H1 (cell line): ENCODE results near the gene KCTD11. TPM values are rescaled to one million over a fixed set of nuclear protein-coding genes. Genes with fewer than 3 reads are reported as not detected.

ENCODE experiments used
- CTCF ChIA-PET: fragments of 300-600 bp; sonication (Branson Sonifier 250); formaldehyde crosslinking; loops from one replicate; lab custom pipeline; 2021; ENCODE audit not compliant: partially characterized antibody; lab: Charles Lee
- POLR2A ChIA-PET: fragments of 300-600 bp; sonication (Branson Sonifier 250); formaldehyde crosslinking; loops from one replicate; lab custom pipeline; 2021; ENCODE audit warnings: inconsistent platforms; ENCODE audit not compliant: partially characterized antibody; lab: Charles Lee
- DNase-seq, 2 experiments: peaks; one replicate each; pipeline versions ENCODE4 v3.0.0 to v3.0.0-alpha.2; 2010 to 2022; ENCODE audit warnings: low spot score in 2 of 2, low read depth in 1 of 2, mixed read lengths in 1 of 2
- FAIRE-seq: peaks from 2 replicates; lab custom pipeline; 2011; peaks lifted over from hg19 to GRCh38; lab: Jason Lieb, UNC
- H2AFZ ChIP-seq: 2 replicates; pipeline ENCODE4 v1.8.1; 2012; ENCODE audit warnings: low read length, inconsistent platforms
- H2AK5ac ChIP-seq: 2 replicates; pipeline ENCODE4 v1.6.1; 2013; ENCODE audit warnings: low read depth, low read length
- H2BK120ac ChIP-seq: replicated peaks from 2 replicates; pipeline ENCODE3; 2013; ENCODE audit warnings: low read depth, low read length, inconsistent platforms
- H2BK12ac ChIP-seq: 2 replicates; pipeline ENCODE4 v1.6.1; 2013; ENCODE audit warnings: low read depth, low read length
- H2BK15ac ChIP-seq: 2 replicates; pipeline ENCODE4 v1.6.1; 2013; ENCODE audit warnings: low read length
- H2BK20ac ChIP-seq: 2 replicates; pipeline ENCODE4 v1.6.1; 2013; ENCODE audit warnings: low read length
- H2BK5ac ChIP-seq: 2 replicates; pipeline ENCODE4 v1.6.1; 2013; ENCODE audit warnings: low read depth, low read length
- H3K14ac ChIP-seq: 2 replicates; pipeline ENCODE4 v1.6.1; 2013; ENCODE audit warnings: inconsistent platforms; ENCODE audit not compliant: insufficient read length
- H3K18ac ChIP-seq: 2 replicates; pipeline ENCODE4 v1.6.1; 2013; ENCODE audit warnings: low read length; ENCODE audit errors: extremely low read depth
- H3K23ac ChIP-seq: 2 replicates; pipeline ENCODE4 v1.6.1; 2013; ENCODE audit warnings: inconsistent platforms; ENCODE audit not compliant: insufficient read length
- H3K23me2 ChIP-seq: 2 replicates; pipeline ENCODE4 v1.6.1; 2013; ENCODE audit warnings: low read depth, low read length
- H3K27ac ChIP-seq: 2 replicates; pipeline ENCODE4 v1.6.1; 2011; ENCODE audit warnings: low read depth, low read length, inconsistent platforms
- H3K27me3 ChIP-seq, 4 experiments: replicated peaks in 1 of 4; 1 replicate in 1 of 4; 2 replicates in 3 of 4; pipeline versions ENCODE4 v1.6.1 to v1.8.1; 2011 to 2013; ENCODE audit warnings: low read length in 3 of 4, mild to moderate bottlenecking in 3 of 4, inconsistent platforms in 2 of 4, mixed read lengths in 2 of 4, moderate library complexity in 1 of 4; ENCODE audit not compliant: control insufficient read depth in 3 of 4, insufficient read depth in 3 of 4; ENCODE audit errors: extremely low read depth in 1 of 4
- H3K36me3 ChIP-seq, 4 experiments: 2 replicates each; pipeline versions ENCODE4 v1.6.1 to v1.8.1; 2011 to 2013; ENCODE audit warnings: mild to moderate bottlenecking in 4 of 4, low read length in 3 of 4, moderate library complexity in 2 of 4, control low read depth in 1 of 4, inconsistent platforms in 1 of 4; ENCODE audit not compliant: insufficient read depth in 4 of 4, control insufficient read depth in 2 of 4
- H3K4ac ChIP-seq: replicated peaks from 2 replicates; pipeline ENCODE3; 2013; ENCODE audit warnings: low read length, low read depth, mixed read lengths, inconsistent platforms; ENCODE audit not compliant: insufficient read length
- H3K4me1 ChIP-seq, 4 experiments: replicated peaks in 1 of 4; 1 replicate in 1 of 4; 2 replicates in 3 of 4; pipeline versions ENCODE4 v1.6.1 to v1.8.1; 2011 to 2013; ENCODE audit warnings: low read length in 3 of 4, inconsistent platforms in 2 of 4, mixed read lengths in 1 of 4; ENCODE audit not compliant: insufficient read depth in 4 of 4, control insufficient read depth in 3 of 4
- H3K4me2 ChIP-seq, 2 experiments: 2 replicates each; pipeline versions ENCODE4 v1.6.1 to v1.8.1; 2011 to 2013; ENCODE audit warnings: low read depth in 2 of 2, low read length in 2 of 2, control low read depth in 1 of 2, inconsistent platforms in 1 of 2, mild to moderate bottlenecking in 1 of 2; ENCODE audit not compliant: insufficient read depth in 1 of 2
- H3K4me3 ChIP-seq, 4 experiments: fragments of 200-600, 300-600 bp in 1 of 4; sonication (generic), shearing (Covaris generic), sonication (Bioruptor Twin) in 1 of 4; 2 replicates each; pipeline versions ENCODE4 v1.5.1 to v1.8.1; 2011 to 2016; ENCODE audit warnings: low read length in 4 of 4, low read depth in 3 of 4, control low read depth in 2 of 4, inconsistent platforms in 2 of 4, mild to moderate bottlenecking in 2 of 4, mixed read lengths in 1 of 4, moderate library complexity in 1 of 4; ENCODE audit not compliant: insufficient read depth in 2 of 4; ENCODE audit errors: extremely low read depth in 1 of 4
- H3K56ac ChIP-seq: replicated peaks from 2 replicates; pipeline ENCODE3; 2013; ENCODE audit warnings: low read depth, mild to moderate bottlenecking, mixed read lengths, low read length, inconsistent platforms; ENCODE audit not compliant: insufficient read length
- H3K79me1 ChIP-seq: 2 replicates; pipeline ENCODE4 v1.6.1; 2013; ENCODE audit warnings: low read depth, low read length, control low read depth
- H3K79me2 ChIP-seq, 2 experiments: 2 replicates each; pipeline versions ENCODE4 v1.6.1 to v1.8.1; 2012 to 2013; ENCODE audit warnings: low read length in 2 of 2, mild to moderate bottlenecking in 2 of 2, inconsistent platforms in 1 of 2; ENCODE audit not compliant: insufficient read depth in 2 of 2, control insufficient read depth in 1 of 2
- H3K9ac ChIP-seq, 4 experiments: replicated peaks in 1 of 4; 1 replicate in 1 of 4; 2 replicates in 3 of 4; pipeline versions ENCODE4 v1.6.1 to v1.8.1; 2011 to 2013; ENCODE audit warnings: low read depth in 3 of 4, low read length in 3 of 4, control low read depth in 2 of 4, mild to moderate bottlenecking in 2 of 4, moderate library complexity in 2 of 4, inconsistent platforms in 1 of 4; ENCODE audit errors: extremely low read depth in 1 of 4
- H3K9me3 ChIP-seq, 2 experiments: 2 replicates each; pipeline versions ENCODE4 v1.6.1 to v1.8.1; 2012 to 2013; ENCODE audit warnings: mild to moderate bottlenecking in 2 of 2, moderate library complexity in 2 of 2, control low read depth in 1 of 2, inconsistent platforms in 1 of 2, low read depth in 1 of 2, low read length in 1 of 2, mixed read lengths in 1 of 2; ENCODE audit not compliant: insufficient read depth in 2 of 2
- H4K20me1 ChIP-seq, 2 experiments: replicated peaks in 1 of 2; 2 replicates each; pipeline versions ENCODE3 to v1.8.1; 2011 to 2013; ENCODE audit warnings: inconsistent platforms in 2 of 2, low read length in 2 of 2, mild to moderate bottlenecking in 1 of 2; ENCODE audit not compliant: insufficient read depth in 2 of 2, control insufficient read depth in 1 of 2
- H4K5ac ChIP-seq: 2 replicates; pipeline ENCODE4 v1.6.1; 2013; ENCODE audit warnings: low read length, low read depth, mixed read lengths, inconsistent platforms; ENCODE audit not compliant: insufficient read length
- H4K8ac ChIP-seq: 2 replicates; pipeline ENCODE4 v1.8.0; 2013; ENCODE audit warnings: mild to moderate bottlenecking, moderate library complexity, low read length, inconsistent platforms; ENCODE audit not compliant: insufficient read depth; ENCODE audit errors: extremely low read depth
- H4K91ac ChIP-seq: replicated peaks from 2 replicates; pipeline ENCODE3; 2013; ENCODE audit warnings: low read length, mixed read lengths, inconsistent platforms; ENCODE audit not compliant: insufficient read length
- CEBPB ChIP-seq: IDR thresholded peaks from 2 replicates; pipeline ENCODE4 v1.6.1; 2012; ENCODE audit warnings: low read depth, low read length
- CTCF ChIP-seq, 3 experiments: IDR thresholded peaks; 1 replicate in 2 of 3; 2 replicates in 1 of 3; pipeline versions ENCODE4 v1.5.1 to v1.6.1; 2011; ENCODE audit warnings: low read length in 3 of 3, mild to moderate bottlenecking in 3 of 3, inconsistent platforms in 2 of 3, low read depth in 1 of 3, moderate library complexity in 1 of 3; ENCODE audit not compliant: insufficient read depth in 1 of 3; ENCODE audit errors: control extremely low read depth in 1 of 3
- HDAC6 ChIP-seq: IDR thresholded peaks from one replicate; pipeline ENCODE4 v1.7.1; 2012; ENCODE audit warnings: low read depth, mild to moderate bottlenecking, inconsistent platforms, low read length, moderate library complexity
- KDM4A ChIP-seq: IDR thresholded peaks from one replicate; pipeline ENCODE4 v1.7.1; 2012; ENCODE audit warnings: low read depth, mild to moderate bottlenecking, moderate library complexity, low read length, inconsistent platforms; ENCODE audit not compliant: severe bottlenecking
- MAX ChIP-seq: IDR thresholded peaks from 2 replicates; pipeline ENCODE4 v1.6.1; 2012; ENCODE audit warnings: inconsistent platforms
- POLR2A ChIP-seq, 2 experiments: IDR thresholded peaks; 1 replicate in 1 of 2; 2 replicates in 1 of 2; pipeline ENCODE4 v1.6.1; 2011; ENCODE audit warnings: low read depth in 2 of 2, low read length in 2 of 2, mild to moderate bottlenecking in 2 of 2; ENCODE audit errors: control extremely low read depth in 1 of 2
- POU5F1 ChIP-seq: IDR thresholded peaks from 2 replicates; pipeline ENCODE4 v1.6.1; 2011; ENCODE audit warnings: low read depth, mild to moderate bottlenecking, low read length, moderate library complexity
- RBBP5 ChIP-seq: IDR thresholded peaks from 2 replicates; pipeline ENCODE4 v1.7.1; 2012; ENCODE audit warnings: low read depth, mild to moderate bottlenecking, inconsistent platforms, low read length, moderate library complexity, borderline replicate concordance
- TAF1 ChIP-seq: IDR thresholded peaks from 2 replicates; pipeline ENCODE4 v1.6.1; 2011; ENCODE audit warnings: mild to moderate bottlenecking, low read depth, low read length
- TAF7 ChIP-seq: optimal IDR thresholded peaks from 2 replicates; pipeline ENCODE3; 2011; ENCODE audit warnings: low read depth, mild to moderate bottlenecking, inconsistent platforms, low read length, moderate library complexity, borderline replicate concordance
- TEAD4 ChIP-seq: IDR thresholded peaks from 2 replicates; pipeline ENCODE4 v1.6.1; 2012; ENCODE audit warnings: low read depth, low read length, inconsistent platforms, mixed read lengths
- WGBS, 2 experiments: shearing (Covaris generic) in 1 of 2; methylation state at CpG; one replicate each; pipeline versions ENCODE4 v1.1.6 to v1.1.7; 2013 to 2015; ENCODE audit warnings: low lambda C conversion rate in 2 of 2, mixed read lengths in 2 of 2, inconsistent platforms in 1 of 2, low coverage in 1 of 2, missing lambda C conversion rate in 1 of 2; ENCODE audit not compliant: insufficient replicate concordance in 2 of 2, insufficient coverage in 1 of 2, insufficient read length in 1 of 2; ENCODE audit errors: extremely low coverage in 1 of 2, missing lambda C conversion rate in 1 of 2; 5-methylcytosine and 5-hydroxymethylcytosine counted together
- polyA plus RNA-seq, 7 experiments: library from polyadenylated mRNA; depleted of rRNA in 3 of 7; stranded (reverse) in 5 of 7; unstranded in 2 of 7; fragments of >200 nt in 5 of 7; fragments of 200-250 nt in 2 of 7; gene quantifications; 1 replicate in 5 of 7; 2 replicates in 1 of 7; 4 replicates in 1 of 7; pipeline versions ENCODE4 v1.2.1 to v1.2.3, GENCODE V29; 2011 to 2013; ENCODE audit warnings: missing spikeins in 2 of 7, mixed read lengths in 2 of 7
- total RNA-seq: library from RNA; stranded (reverse); fragmentation: NEBNext Ultra II Directional; extraction: Animal tissue kit (Norgen Biotek cat#: 25700); gene quantifications from 2 replicates; pipeline ENCODE4 v1.2.1, GENCODE V29; 2021

KCTD11 gene
- total and polyA plus RNA-seq, 2 of the 8 experiments (the other 6 are each of a cell fraction or from before 2014, with no cell fraction given) = 8.6 to 9.2 TPM

GRCh38 chr17:7374353-7374752 is 22.4 kb downstream of the KCTD11 start:
- ChIA-PET POLR2A (interaction anchor here (1.2 kb wide), 1 partner anchor 12 kb away, joined by 6 read pairs; no protein-coding TSS in a partner anchor), CTCF (interaction anchor here (0.7 to 1.9 kb wide), 6 partner anchors 12 to 151 kb away, joined by 3 to 7 read pairs (median 4); partner anchors contain the start of gene FGF11)
- Histone ChIP-seq H4K91ac (no peak overlapping the region), H2BK5ac (no peak overlapping the region), H4K20me1 (no peaks in the 10 kb centered on the region), H4K5ac (no peak overlapping the region), H3K9me3 (peaks cover 0 to 3% of the 10 kb centered on the region in 2 experiments; a peak in 1 of 4 replicates), H3K36me3 (no peaks in the 10 kb centered on the region), H3K4me1 (no peaks in the 10 kb centered on the region; a peak in 1 of 7 replicates), H2AK5ac (no peak overlapping the region), H3K79me2 (no peaks in the 10 kb centered on the region), H3K4ac (no peak overlapping the region), H2BK120ac (no peak overlapping the region), H3K27me3 (no peaks in the 10 kb centered on the region; a peak in 1 of 7 replicates), H3K18ac (no peak overlapping the region), H3K23me2 (no peaks in the 10 kb centered on the region), H3K27ac (no peak overlapping the region), H2BK15ac (no peak overlapping the region), H4K8ac (no peak overlapping the region), H2BK12ac (no peak overlapping the region), H3K9ac (no peak overlapping the region), H3K79me1 (no peaks in the 10 kb centered on the region), H2BK20ac (no peak overlapping the region), H3K4me2 (no peak overlapping the region), H2AFZ (no peak overlapping the region), H3K56ac (no peak overlapping the region), H3K23ac (no peak overlapping the region), H3K14ac (no peak overlapping the region), H3K4me3 (no peak overlapping the region)
- WGBS, 2 experiments = 97% methylated on average over 2 of the region's 2 CpGs; no CpG with 5 or more reads in 1 of the 2 experiments
- DNase-seq (no peak), FAIRE-seq (no peak)
- TF ChIP-seq RBBP5 (no peak), TAF7 (no peak), CEBPB (no peak), KDM4A (no peak), TAF1 (no peak), POLR2A (IDR thresholded peaks at IDR 0.05; ENCODE audit: control extremely low read depth in 1 of 2, low read depth in 2 of 2, low read length in 2 of 2) (no peak), TEAD4 (no peak), HDAC6 (no peak), MAX (no peak), CTCF (IDR thresholded peaks at IDR 0.05; ENCODE audit: control extremely low read depth in 1 of 3, insufficient read depth in 1 of 3, low read depth in 1 of 3, low read length in 3 of 3) (no peak), POU5F1 (no peak)
